GM12878 (cell line): ENCODE measurements around the gene UCKL1.

Experiments used
- ATF2 ChIP-seq: IDR thresholded peaks from 2 replicates; pipeline ENCODE4 v1.6.1; 2012; ENCODE audit warnings: low read length, inconsistent platforms
- BRCA1 ChIP-seq: IDR thresholded peaks from 2 replicates; pipeline ENCODE4 v1.6.1; 2011; ENCODE audit warnings: low read depth, low read length, improper control_type of control experiment
- EGR1 ChIP-seq, 2 experiments: IDR thresholded peaks; 1 replicate in 1 of 2; 2 replicates in 1 of 2; pipeline ENCODE4 v1.6.1; 2011 to 2012; ENCODE audit warnings: low read depth in 2 of 2, low read length in 2 of 2, borderline replicate concordance in 1 of 2, mild to moderate bottlenecking in 1 of 2, moderate library complexity in 1 of 2
- GATAD2B ChIP-seq: fragments of 450-650 bp; conservative IDR thresholded peaks from 2 replicates; pipeline ENCODE4 v1.6.1; 2017; ENCODE audit warnings: low read depth, mild to moderate bottlenecking, moderate library complexity
- HDAC6 ChIP-seq: fragments of 200-600 bp; sonication (generic); IDR thresholded peaks from one replicate; pipeline ENCODE4 v1.8.0; 2017; ENCODE audit warnings: antibody characterized with exemption; ENCODE audit not compliant: unreplicated experiment
- MEF2A ChIP-seq: IDR thresholded peaks from 2 replicates; pipeline ENCODE4 v1.6.1; 2011; ENCODE audit warnings: low read depth, mild to moderate bottlenecking, low read length, moderate library complexity; ENCODE audit not compliant: insufficient read depth
- PBX3 ChIP-seq: IDR thresholded peaks from 2 replicates; pipeline ENCODE4 v1.6.1; 2011; ENCODE audit warnings: mild to moderate bottlenecking, low read depth, low read length, moderate library complexity; ENCODE audit not compliant: insufficient replicate concordance
- POLR2A ChIP-seq: IDR thresholded peaks from 2 replicates; pipeline ENCODE4 v1.6.1; 2011; ENCODE audit warnings: low read depth, mild to moderate bottlenecking, low read length
- POLR2AphosphoS5 ChIP-seq: IDR thresholded peaks from 2 replicates; pipeline ENCODE4 v1.6.1; 2011; ENCODE audit warnings: mild to moderate bottlenecking, low read length, inconsistent platforms
- TF ChIP-seq, protein P1 (sequence below), 3 experiments: IDR thresholded peaks in 2 of 3; conservative IDR thresholded peaks in 1 of 3; 2 replicates each; pipeline ENCODE4 v1.5.1; 2011; ENCODE audit warnings: low read depth in 3 of 3, low read length in 3 of 3, mild to moderate bottlenecking in 3 of 3, control low read depth in 2 of 3, moderate library complexity in 2 of 3, inconsistent platforms in 1 of 3, mixed read lengths in 1 of 3; ENCODE audit not compliant: control insufficient read depth in 2 of 3, insufficient read depth in 1 of 3; ENCODE audit errors: extremely low read depth in 1 of 3

- TF ChIP-seq, protein P1, sequence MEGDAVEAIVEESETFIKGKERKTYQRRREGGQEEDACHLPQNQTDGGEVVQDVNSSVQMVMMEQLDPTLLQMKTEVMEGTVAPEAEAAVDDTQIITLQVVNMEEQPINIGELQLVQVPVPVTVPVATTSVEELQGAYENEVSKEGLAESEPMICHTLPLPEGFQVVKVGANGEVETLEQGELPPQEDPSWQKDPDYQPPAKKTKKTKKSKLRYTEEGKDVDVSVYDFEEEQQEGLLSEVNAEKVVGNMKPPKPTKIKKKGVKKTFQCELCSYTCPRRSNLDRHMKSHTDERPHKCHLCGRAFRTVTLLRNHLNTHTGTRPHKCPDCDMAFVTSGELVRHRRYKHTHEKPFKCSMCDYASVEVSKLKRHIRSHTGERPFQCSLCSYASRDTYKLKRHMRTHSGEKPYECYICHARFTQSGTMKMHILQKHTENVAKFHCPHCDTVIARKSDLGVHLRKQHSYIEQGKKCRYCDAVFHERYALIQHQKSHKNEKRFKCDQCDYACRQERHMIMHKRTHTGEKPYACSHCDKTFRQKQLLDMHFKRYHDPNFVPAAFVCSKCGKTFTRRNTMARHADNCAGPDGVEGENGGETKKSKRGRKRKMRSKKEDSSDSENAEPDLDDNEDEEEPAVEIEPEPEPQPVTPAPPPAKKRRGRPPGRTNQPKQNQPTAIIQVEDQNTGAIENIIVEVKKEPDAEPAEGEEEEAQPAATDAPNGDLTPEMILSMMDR (IDR thresholded peaks at IDR 0.05 in 2 of 3, conservative IDR thresholded peaks at IDR 0.05 in 1 of 3; ENCODE audit: control insufficient read depth in 2 of 3, extremely low read depth in 1 of 3, insufficient read depth in 1 of 3, low read depth in 3 of 3, low read length in 3 of 3): no peak
- TF ChIP-seq MEF2A (no peak), EGR1 (IDR thresholded peaks at IDR 0.05; ENCODE audit: borderline replicate concordance in 1 of 2, low read depth in 2 of 2, low read length in 2 of 2) (no peak), GATAD2B (no peak), POLR2AphosphoS5 (no peak), BRCA1 (no peak), HDAC6 (no peak), ATF2 (no peak), PBX3 (no peak), POLR2A (no peak)
Measured at GRCh38 chr20:63915471-63915870, 40.7 kb downstream of the UCKL1 start.
